Amniotic epithelial cell (primary cell): ENCODE data around the gene RGS7.
"Not testable (repeated sequence)": the region's sequence is repeated elsewhere in the genome, so short reads cannot be mapped to it uniquely, and the experiment has no call there.

ENCODE experiments used
- DNase-seq: peaks from one replicate; pipeline ENCODE4 v3.0.0-alpha.2; 2010; ENCODE audit warnings: low read depth

RGS7 gene

GRCh38 chr1:241208910-241209379, 148.1 kb downstream of the RGS7 start:
- DNase-seq: no peak

GRCh38 chr1:241203817-241204216, 153.2 kb downstream of the RGS7 start:
- no peak for DNase-seq

GRCh38 chr1:241202401-241202800, 154.6 kb downstream of the RGS7 start:
- no peak for DNase-seq

- DNase-seq: no peak
Measured at GRCh38 chr1:241186716-241187115, 170.3 kb downstream of the RGS7 start.

GRCh38 chr1:241181971-241182370, 175.0 kb downstream of the RGS7 start:
- no peak for DNase-seq

- no peak for DNase-seq
Measured at GRCh38 chr1:241181471-241181870, 175.5 kb downstream of the RGS7 start.

GRCh38 chr1:241180569-241180968, 176.4 kb downstream of the RGS7 start:
- no peak for DNase-seq

GRCh38 chr1:241177660-241178059, 179.3 kb downstream of the RGS7 start:
- no peak for DNase-seq

- no peak for DNase-seq
Measured at GRCh38 chr1:241172486-241172885, 184.5 kb downstream of the RGS7 start.

- DNase-seq: no peak
Measured at GRCh38 chr1:241171991-241172390, 185.0 kb downstream of the RGS7 start.

- no peak for DNase-seq
Measured at GRCh38 chr1:241167121-241167630, 189.8 kb downstream of the RGS7 start.

- DNase-seq: no peak
Measured at GRCh38 chr1:241166625-241167024, 190.4 kb downstream of the RGS7 start.

- not testable (repeated sequence) for DNase-seq
Measured at GRCh38 chr1:241165256-241165655, 191.7 kb downstream of the RGS7 start.

- no peak for DNase-seq
Measured at GRCh38 chr1:241163363-241163762, 193.6 kb downstream of the RGS7 start.

GRCh38 chr1:241161188-241161689, 195.8 kb downstream of the RGS7 start:
- no peak for DNase-seq

- no peak for DNase-seq
Measured at GRCh38 chr1:241157435-241157834, 199.6 kb downstream of the RGS7 start.

- DNase-seq: peak; percentile 0
Measured at GRCh38 chr1:241156231-241156965, 200.6 kb downstream of the RGS7 start.

GRCh38 chr1:241145881-241146280, 211.1 kb downstream of the RGS7 start:
- DNase-seq: no peak

GRCh38 chr1:241143765-241144442, 213.1 kb downstream of the RGS7 start:
- DNase-seq: no peak

- no peak for DNase-seq
Measured at GRCh38 chr1:241142493-241142892, 214.5 kb downstream of the RGS7 start.

GRCh38 chr1:241141646-241142045, 215.4 kb downstream of the RGS7 start:
- not testable (repeated sequence) for DNase-seq

- no peak for DNase-seq
Measured at GRCh38 chr1:241140670-241141069, 216.3 kb downstream of the RGS7 start.

GRCh38 chr1:241139047-241139446, 218.0 kb downstream of the RGS7 start:
- no peak for DNase-seq
